Testis (tissue), 3 donors: ENCODE measurements around the gene NDE1. TPM values are rescaled to one million over a fixed set of nuclear protein-coding genes. Genes with fewer than 3 reads are reported as not detected.

Experiments
- DNase-seq: peaks from one replicate; pipeline ENCODE4 v3.0.0-alpha.2; 2019
- H3K27ac ChIP-seq, 2 donors: fragments of 200-600 bp; sonication (generic); one replicate each; pipeline ENCODE4 v1.5.1; 2019
- H3K27me3 ChIP-seq: fragments of 200-600 bp; sonication (generic); one replicate; pipeline ENCODE4 v1.5.1; 2019
- H3K36me3 ChIP-seq: fragments of 200-600 bp; sonication (generic); one replicate; pipeline ENCODE4 v1.5.1; 2017; ENCODE audit warnings: low read depth; ENCODE audit errors: missing control alignments
- H3K4me1 ChIP-seq: fragments of 200-600 bp; sonication (generic); one replicate; pipeline ENCODE4 v1.5.1; 2019
- H3K4me3 ChIP-seq, 2 donors: fragments of 200-600 bp; sonication (generic); one replicate each; pipeline ENCODE4 v1.5.1; 2017 to 2019
- H3K9me3 ChIP-seq: fragments of 200-600 bp; sonication (generic); one replicate; pipeline ENCODE4 v1.5.1; 2017
- WGBS, 2 donors: methylation state at CpG; one replicate each; pipeline ENCODE4 v1.1.5; 2018; 5-methylcytosine and 5-hydroxymethylcytosine counted together
- intact Hi-C: fragments of 100-400 bp; cut with DNase I; formaldehyde crosslinking; loops from one replicate; pipeline ENCODE4 v1.15.1; 2023; ENCODE audit warnings: low total_unique reads
- microRNA counts, 2 donors: library from miRNA; unstranded; fragments of <30 nt; microRNA quantifications; one replicate each; lab custom pipeline; 2016
- polyA plus RNA-seq: library from polyadenylated mRNA; stranded (reverse); fragments of 350-450 nt; fragmentation: Illumina TruSeq; extraction: RNeasy Lipid Tissue Mini Kit (QIAGEN cat#74804); gene quantifications from one replicate; pipeline ENCODE4 v1.2.3, GENCODE V29; 2014; ENCODE audit warnings: low read depth, low replicate concordance; ENCODE audit not compliant: insufficient read depth
- total RNA-seq, 2 donors: library from RNA; depleted of rRNA; stranded (reverse); fragments of >200 nt; gene quantifications; one replicate each; pipeline ENCODE4 v1.2.3, GENCODE V29; 2016
- TF ChIP-seq, protein P1 (sequence below), 3 experiments: fragments of 450-650 bp in 2 of 3; fragments of 200-600 bp in 1 of 3; sonication (generic) in 1 of 3; IDR thresholded peaks; one replicate each; pipeline ENCODE4 v1.5.1; 2016 to 2019; ENCODE audit warnings: antibody characterized with exemption in 3 of 3, mild to moderate bottlenecking in 2 of 3, moderate library complexity in 1 of 3

NDE1 gene
- total and polyA plus RNA-seq, 3 donors from 2014 or later = 45.2 to 84.3 (median 51.6) TPM

DNA sequence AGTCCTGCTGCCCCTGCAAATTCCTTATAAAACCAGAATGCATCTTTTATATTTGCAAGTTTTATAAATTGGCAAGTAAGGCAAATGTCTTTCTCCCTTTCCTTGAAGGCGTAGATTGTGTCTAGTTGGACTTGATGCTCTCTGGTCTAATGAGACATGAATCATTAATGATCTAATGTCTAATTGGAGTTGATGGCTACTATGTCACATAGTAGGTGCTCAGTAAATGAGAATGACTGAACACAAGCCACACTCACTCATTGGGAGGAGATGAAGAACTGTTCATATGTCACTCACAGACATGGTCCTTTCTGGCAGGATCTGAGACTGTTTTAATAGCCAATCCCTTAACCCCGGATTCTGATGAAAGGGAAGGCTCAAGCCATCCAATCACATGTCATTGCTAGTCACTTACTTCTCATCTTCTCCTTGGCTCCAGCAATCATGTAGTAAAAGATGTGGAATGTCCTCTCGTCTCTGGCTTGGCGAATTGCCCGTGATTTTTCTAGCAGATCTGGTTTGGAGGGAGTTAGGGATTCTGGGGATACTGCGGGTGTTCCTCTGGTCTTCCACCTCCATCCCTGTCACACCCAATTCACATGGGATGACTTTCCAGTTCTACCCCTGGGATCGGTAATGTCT lies 125.7 kb downstream of the NDE1 start:
- H3K9me3 ChIP-seq = no peaks in the 10 kb centered on the region
- intact Hi-C loops = no loop called here
- no peak for DNase-seq
- H3K4me1 ChIP-seq = peaks cover 2% of the 10 kb centered on the region
- H3K4me3 ChIP-seq = no peak overlapping the region
- no peaks in the 10 kb centered on the region for H3K36me3 ChIP-seq
- no peaks in the 10 kb centered on the region for H3K27me3 ChIP-seq
- peak overlapping the region in 1 of 2 donors; percentile 41 for H3K27ac ChIP-seq
- TF ChIP-seq, protein P1, sequence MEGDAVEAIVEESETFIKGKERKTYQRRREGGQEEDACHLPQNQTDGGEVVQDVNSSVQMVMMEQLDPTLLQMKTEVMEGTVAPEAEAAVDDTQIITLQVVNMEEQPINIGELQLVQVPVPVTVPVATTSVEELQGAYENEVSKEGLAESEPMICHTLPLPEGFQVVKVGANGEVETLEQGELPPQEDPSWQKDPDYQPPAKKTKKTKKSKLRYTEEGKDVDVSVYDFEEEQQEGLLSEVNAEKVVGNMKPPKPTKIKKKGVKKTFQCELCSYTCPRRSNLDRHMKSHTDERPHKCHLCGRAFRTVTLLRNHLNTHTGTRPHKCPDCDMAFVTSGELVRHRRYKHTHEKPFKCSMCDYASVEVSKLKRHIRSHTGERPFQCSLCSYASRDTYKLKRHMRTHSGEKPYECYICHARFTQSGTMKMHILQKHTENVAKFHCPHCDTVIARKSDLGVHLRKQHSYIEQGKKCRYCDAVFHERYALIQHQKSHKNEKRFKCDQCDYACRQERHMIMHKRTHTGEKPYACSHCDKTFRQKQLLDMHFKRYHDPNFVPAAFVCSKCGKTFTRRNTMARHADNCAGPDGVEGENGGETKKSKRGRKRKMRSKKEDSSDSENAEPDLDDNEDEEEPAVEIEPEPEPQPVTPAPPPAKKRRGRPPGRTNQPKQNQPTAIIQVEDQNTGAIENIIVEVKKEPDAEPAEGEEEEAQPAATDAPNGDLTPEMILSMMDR (IDR thresholded peaks at IDR 0.05) = no peak
- 70 to 73% methylated on average over 7 of the region's 7 CpGs for WGBS, 2 donors

MicroRNA genes within 50 kb of the gene (microRNA counts, 767-probe panel; counts per million panel counts)
- 0 to 152 counts per million in 2 donors for microRNA hsa-miR-484 (lab: Ali Mortazavi, UCI)

Other genes starting within 250 kb of the NDE1 start
- 10 to 100 TPM; 54.1 to 63.1 TPM for gene BMERB1, start 215.7 kb upstream of the NDE1 start, total RNA-seq
- gene BMERB1, start 215.7 kb upstream of the NDE1 start, polyA plus RNA-seq = 102 TPM
- gene MARF1, start 7.1 kb upstream of the NDE1 start, total RNA-seq = 10 to 100 TPM; 49.7 to 57.9 TPM
- gene MARF1, start 7.1 kb upstream of the NDE1 start, polyA plus RNA-seq = 30.9 TPM
- gene MYH11, start 206.8 kb downstream of the NDE1 start, total RNA-seq = 100 to 1,000 TPM; 263 to 271 TPM
- 276 TPM for gene MYH11, start 206.8 kb downstream of the NDE1 start, polyA plus RNA-seq
- 10 to 100 TPM; 32.4 to 45.1 TPM for gene CEP20, start 238.4 kb downstream of the NDE1 start, total RNA-seq
- gene CEP20, start 238.4 kb downstream of the NDE1 start, polyA plus RNA-seq = 70.6 TPM